ENCODE results near the gene TUBB4B.

Gene TUBB4B

GRCh38 chr9:137254624-137255447 is 13.7 kb downstream of the TUBB4B start, which contains the start of gene NELFB:
TSS of gene NELFB (plus strand) at chr9:137255327.
- peak within 1 kb of the TSS; percentile 90 for H3K14ac ChIP-seq (ENCODE audit: low read length)
- H4K91ac ChIP-seq (ENCODE audit: low read depth, low read length) = peak within 1 kb of the TSS; percentile 74
- peak within 1 kb of the TSS; percentile 62 for H2AK5ac ChIP-seq (ENCODE audit: low read length)
- no peak within 1 kb of the TSS for H3K23ac ChIP-seq (ENCODE audit: low read length)
- H3K79me2 ChIP-seq (ENCODE audit: control insufficient read depth, insufficient read depth, low read length, poor library complexity) = peaks cover 12% of the 10 kb centered on the region
- peak; percentile 80 to 94 for DNase-seq
- H3K79me1 ChIP-seq (ENCODE audit: low read length) = peaks cover 12% of the 10 kb centered on the region
- H4K12ac ChIP-seq (ENCODE audit: low read depth, low read length) = peak within 1 kb of the TSS; percentile 89
- H2AFZ ChIP-seq (ENCODE audit: insufficient read depth, low read length, poor library complexity) = peak within 1 kb of the TSS; percentile 89
- no peak within 1 kb of the TSS for H2BK12ac ChIP-seq (ENCODE audit: low read length)
- peak within 1 kb of the TSS; percentile 86 for H3K18ac ChIP-seq (ENCODE audit: low read length)
- peak within 1 kb of the TSS; percentile 99 for H3K4me2 ChIP-seq (ENCODE audit: low read length)
- WGBS (ENCODE audit: extremely low coverage, insufficient coverage, insufficient read length) = no CpG with 5 or more reads among the region's 105 CpGs
- H4K8ac ChIP-seq (ENCODE audit: low read depth, low read length) = peak within 1 kb of the TSS; percentile 98
- H3K9ac ChIP-seq (ENCODE audit: low read length) = peak within 1 kb of the TSS; percentile 92
- H3K27ac ChIP-seq (ENCODE audit: low read depth, low read length) = peak within 1 kb of the TSS; percentile 55
- H3K36me3 ChIP-seq (ENCODE audit: control insufficient read depth in 1 of 2, insufficient read depth in 2 of 2, low read length in 2 of 2) = peaks cover 22 to 23% of the 10 kb centered on the region in 2 experiments
- H3K27me3 ChIP-seq (ENCODE audit: insufficient read depth, low read length) = no peaks in the 10 kb centered on the region
- H3K4me1 ChIP-seq (ENCODE audit: control insufficient read depth in 1 of 2, insufficient read depth in 2 of 2, low read length in 2 of 2) = peaks cover 14 to 16% of the 10 kb centered on the region in 2 experiments
- peak within 1 kb of the TSS; percentile 71 for H2BK5ac ChIP-seq (ENCODE audit: low read depth, low read length, poor library complexity)
- H3K4me3 ChIP-seq (ENCODE audit: low read depth, low read length) = peak within 1 kb of the TSS; percentile 96
- H3K4ac ChIP-seq (ENCODE audit: low read depth, low read length) = peak within 1 kb of the TSS; percentile 77
- H3K9me3 ChIP-seq (ENCODE audit: insufficient read depth, low read depth, low read length) = peaks cover 2% of the 10 kb centered on the region
- peak within 1 kb of the TSS; percentile 70 for H2BK120ac ChIP-seq (ENCODE audit: insufficient read depth, low read length, poor library complexity)

GRCh38 chr9:137255448-137256114 is 14.5 kb downstream of the TUBB4B start:
- no peak overlapping the region for H3K23ac ChIP-seq (ENCODE audit: low read length)
- peak overlapping the region; percentile 86 for H4K8ac ChIP-seq (ENCODE audit: low read depth, low read length)
- H3K9ac ChIP-seq (ENCODE audit: low read length) = peak overlapping the region; percentile 75
- H2BK5ac ChIP-seq (ENCODE audit: low read depth, low read length, poor library complexity) = peak overlapping the region; percentile 64
- H3K27ac ChIP-seq (ENCODE audit: low read depth, low read length) = peak overlapping the region; percentile 55
- H3K79me2 ChIP-seq (ENCODE audit: control insufficient read depth, insufficient read depth, low read length, poor library complexity) = peaks cover 12% of the 10 kb centered on the region
- H3K4me2 ChIP-seq (ENCODE audit: low read length) = peak overlapping the region; percentile 69
- peak overlapping the region; percentile 74 for H4K91ac ChIP-seq (ENCODE audit: low read depth, low read length)
- no peak overlapping the region for H2BK12ac ChIP-seq (ENCODE audit: low read length)
- H2BK120ac ChIP-seq (ENCODE audit: insufficient read depth, low read length, poor library complexity) = peak overlapping the region; percentile 67
- no peaks in the 10 kb centered on the region for H3K9me3 ChIP-seq (ENCODE audit: insufficient read depth, low read depth, low read length)
- H2AFZ ChIP-seq (ENCODE audit: insufficient read depth, low read length, poor library complexity) = peak overlapping the region; percentile 77
- H3K18ac ChIP-seq (ENCODE audit: low read length) = peak overlapping the region; percentile 58
- no peak for DNase-seq
- H3K4me3 ChIP-seq (ENCODE audit: low read depth, low read length) = peak overlapping the region; percentile 96
- H3K27me3 ChIP-seq (ENCODE audit: insufficient read depth, low read length) = no peaks in the 10 kb centered on the region
- H3K4me1 ChIP-seq (ENCODE audit: control insufficient read depth in 1 of 2, insufficient read depth in 2 of 2, low read length in 2 of 2) = peaks cover 14 to 16% of the 10 kb centered on the region in 2 experiments
- peak overlapping the region; percentile 70 for H4K12ac ChIP-seq (ENCODE audit: low read depth, low read length)
- H3K14ac ChIP-seq (ENCODE audit: low read length) = peak overlapping the region; percentile 90
- peak overlapping the region; percentile 62 for H2AK5ac ChIP-seq (ENCODE audit: low read length)
- peaks cover 22 to 23% of the 10 kb centered on the region in 2 experiments for H3K36me3 ChIP-seq (ENCODE audit: control insufficient read depth in 1 of 2, insufficient read depth in 2 of 2, low read length in 2 of 2)
- H3K79me1 ChIP-seq (ENCODE audit: low read length) = peaks cover 12% of the 10 kb centered on the region
- WGBS (ENCODE audit: extremely low coverage, insufficient coverage, insufficient read length) = no CpG with 5 or more reads among the region's 51 CpGs
- peak overlapping the region; percentile 49 for H3K4ac ChIP-seq (ENCODE audit: low read depth, low read length)

DNA sequence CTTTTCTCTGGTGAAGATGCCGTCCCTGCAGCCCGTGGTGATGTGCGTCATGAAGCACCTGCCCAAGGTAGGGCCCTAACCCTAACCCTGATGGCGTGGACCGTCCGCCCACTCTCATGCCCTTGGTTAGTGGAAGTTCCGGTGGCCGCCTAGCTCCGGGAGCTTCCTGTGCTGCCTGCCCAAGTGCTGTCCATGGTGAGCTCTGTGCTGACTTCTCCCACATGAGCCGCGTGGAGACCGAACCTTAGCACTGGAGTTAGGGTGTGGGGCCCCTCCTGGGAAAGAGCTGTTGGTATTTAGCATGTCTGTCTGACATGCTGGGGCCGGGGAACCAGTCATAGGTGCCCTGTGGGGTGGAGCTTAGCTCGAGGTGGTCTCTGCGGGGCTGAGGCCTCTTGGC is 15.3 kb downstream of the TUBB4B start:
- no peak for DNase-seq
- Histone ChIP-seq H3K79me1 (ENCODE audit: low read length) (peaks cover 12% of the 10 kb centered on the region), H2BK12ac (ENCODE audit: low read length) (no peak overlapping the region), H3K79me2 (ENCODE audit: control insufficient read depth, insufficient read depth, low read length, poor library complexity) (peaks cover 12% of the 10 kb centered on the region), H3K4me3 (ENCODE audit: low read depth, low read length) (peak overlapping the region; percentile 96), H3K4ac (ENCODE audit: low read depth, low read length) (peak overlapping the region; percentile 1), H3K4me2 (ENCODE audit: low read length) (peak overlapping the region; percentile 69), H4K91ac (ENCODE audit: low read depth, low read length) (no peak overlapping the region), H3K9ac (ENCODE audit: low read length) (no peak overlapping the region), H2BK120ac (ENCODE audit: insufficient read depth, low read length, poor library complexity) (no peak overlapping the region), H3K36me3 (ENCODE audit: control insufficient read depth in 1 of 2, insufficient read depth in 2 of 2, low read length in 2 of 2) (peaks cover 22 to 23% of the 10 kb centered on the region in 2 experiments), H3K18ac (ENCODE audit: low read length) (no peak overlapping the region), H4K8ac (ENCODE audit: low read depth, low read length) (no peak overlapping the region), H2AK5ac (ENCODE audit: low read length) (no peak overlapping the region), H3K14ac (ENCODE audit: low read length) (no peak overlapping the region), H3K27ac (ENCODE audit: low read depth, low read length) (no peak overlapping the region), H2AFZ (ENCODE audit: insufficient read depth, low read length, poor library complexity) (no peak overlapping the region), H3K23ac (ENCODE audit: low read length) (no peak overlapping the region), H4K12ac (ENCODE audit: low read depth, low read length) (no peak overlapping the region), H3K27me3 (ENCODE audit: insufficient read depth, low read length) (no peaks in the 10 kb centered on the region), H3K9me3 (ENCODE audit: insufficient read depth, low read depth, low read length) (no peaks in the 10 kb centered on the region), H2BK5ac (ENCODE audit: low read depth, low read length, poor library complexity) (no peak overlapping the region), H3K4me1 (ENCODE audit: control insufficient read depth in 1 of 2, insufficient read depth in 2 of 2, low read length in 2 of 2) (peaks cover 14 to 16% of the 10 kb centered on the region in 2 experiments)
- WGBS (ENCODE audit: extremely low coverage, insufficient coverage, insufficient read length) = no CpG with 5 or more reads among the region's 15 CpGs

GRCh38 chr9:137256856-137257255 is 15.8 kb downstream of the TUBB4B start:
- Histone ChIP-seq H3K23ac (ENCODE audit: low read length) (no peak overlapping the region), H3K79me1 (ENCODE audit: low read length) (peaks cover 12% of the 10 kb centered on the region), H3K4me2 (ENCODE audit: low read length) (no peak overlapping the region), H2BK120ac (ENCODE audit: insufficient read depth, low read length, poor library complexity) (no peak overlapping the region), H3K9me3 (ENCODE audit: insufficient read depth, low read depth, low read length) (no peaks in the 10 kb centered on the region), H2BK5ac (ENCODE audit: low read depth, low read length, poor library complexity) (no peak overlapping the region), H3K9ac (ENCODE audit: low read length) (no peak overlapping the region), H3K4ac (ENCODE audit: low read depth, low read length) (peak overlapping the region; percentile 12), H3K27ac (ENCODE audit: low read depth, low read length) (no peak overlapping the region), H3K36me3 (ENCODE audit: control insufficient read depth in 1 of 2, insufficient read depth in 2 of 2, low read length in 2 of 2) (peaks cover 22 to 23% of the 10 kb centered on the region in 2 experiments), H3K18ac (ENCODE audit: low read length) (no peak overlapping the region), H3K4me3 (ENCODE audit: low read depth, low read length) (no peak overlapping the region), H2AK5ac (ENCODE audit: low read length) (no peak overlapping the region), H4K8ac (ENCODE audit: low read depth, low read length) (no peak overlapping the region), H3K4me1 (ENCODE audit: control insufficient read depth in 1 of 2, insufficient read depth in 2 of 2, low read length in 2 of 2) (peaks cover 14 to 16% of the 10 kb centered on the region in 2 experiments), H3K14ac (ENCODE audit: low read length) (no peak overlapping the region), H3K79me2 (ENCODE audit: control insufficient read depth, insufficient read depth, low read length, poor library complexity) (peaks cover 12% of the 10 kb centered on the region), H4K91ac (ENCODE audit: low read depth, low read length) (no peak overlapping the region), H2AFZ (ENCODE audit: insufficient read depth, low read length, poor library complexity) (no peak overlapping the region), H4K12ac (ENCODE audit: low read depth, low read length) (no peak overlapping the region), H2BK12ac (ENCODE audit: low read length) (no peak overlapping the region), H3K27me3 (ENCODE audit: insufficient read depth, low read length) (no peaks in the 10 kb centered on the region)
- no peak for DNase-seq
- WGBS (ENCODE audit: extremely low coverage, insufficient coverage, insufficient read length) = no CpG with 5 or more reads among the region's 15 CpGs
